Mesenchymal stem cell (in vitro differentiated cells and primary cell): Measurements from ENCODE around the gene ADIRF.
A peak's percentile ranks its signal among the peaks of the same experiment; 100 is the strongest.

ENCODE experiments used
- DNase-seq: peaks from one replicate; pipeline ENCODE4 v3.0.0-alpha.2; 2013
- H2AFZ ChIP-seq: one replicate; pipeline ENCODE4 v1.6.1; 2013; ENCODE audit warnings: low read depth, mild to moderate bottlenecking, control low read depth, inconsistent platforms, low read length, moderate library complexity
- H2AK5ac ChIP-seq: 2 replicates; pipeline ENCODE4 v1.6.1; 2013; ENCODE audit warnings: low read length, moderate library complexity, mild to moderate bottlenecking, inconsistent platforms; ENCODE audit not compliant: severe bottlenecking
- H2BK120ac ChIP-seq: one replicate; pipeline ENCODE4 v1.6.1; 2013; ENCODE audit warnings: low read depth, mild to moderate bottlenecking, inconsistent platforms, low read length, moderate library complexity
- H2BK12ac ChIP-seq, 2 experiments: one replicate each; pipeline ENCODE4 v1.6.1; 2013; ENCODE audit warnings: inconsistent platforms in 2 of 2, low read length in 2 of 2, mild to moderate bottlenecking in 2 of 2, moderate library complexity in 2 of 2, control low read depth in 1 of 2
- H2BK15ac ChIP-seq: one replicate; pipeline ENCODE4 v1.6.1; 2013; ENCODE audit warnings: mild to moderate bottlenecking, low read depth, inconsistent platforms; ENCODE audit not compliant: poor library complexity, severe bottlenecking
- H2BK5ac ChIP-seq: 2 replicates; pipeline ENCODE4 v1.6.1; 2013; ENCODE audit warnings: low read depth, mild to moderate bottlenecking, low read length, control low read depth, inconsistent platforms; ENCODE audit not compliant: poor library complexity, severe bottlenecking
- H3K14ac ChIP-seq, 2 experiments: one replicate each; pipeline ENCODE4 v1.6.1; 2013; ENCODE audit warnings: inconsistent platforms in 2 of 2, low read length in 2 of 2, control low read depth in 1 of 2, mild to moderate bottlenecking in 1 of 2, moderate library complexity in 1 of 2
- H3K18ac ChIP-seq, 2 experiments: one replicate each; pipeline ENCODE4 v1.6.1; 2013; ENCODE audit warnings: inconsistent platforms in 2 of 2, low read length in 2 of 2, control low read depth in 1 of 2, low read depth in 1 of 2, mild to moderate bottlenecking in 1 of 2
- H3K23ac ChIP-seq, 2 experiments: one replicate each; pipeline ENCODE4 v1.6.1; 2013; ENCODE audit warnings: inconsistent platforms in 2 of 2, low read length in 2 of 2, mild to moderate bottlenecking in 2 of 2, moderate library complexity in 2 of 2, control low read depth in 1 of 2
- H3K27ac ChIP-seq: 2 replicates; pipeline ENCODE4 v1.5.1; 2013; ENCODE audit warnings: mild to moderate bottlenecking, moderate library complexity, low read length, control low read depth, inconsistent platforms; ENCODE audit not compliant: poor library complexity, severe bottlenecking
- H3K27me3 ChIP-seq, 2 experiments: 2 replicates each; pipeline versions ENCODE4 v1.6.1 to v1.7.0; 2013; ENCODE audit warnings: low read length in 2 of 2, mild to moderate bottlenecking in 2 of 2, moderate library complexity in 2 of 2, control low read depth in 1 of 2, inconsistent platforms in 1 of 2; ENCODE audit not compliant: control insufficient read depth in 1 of 2, insufficient read depth in 1 of 2
- H3K36me3 ChIP-seq, 2 experiments: 2 replicates each; pipeline versions ENCODE4 v1.6.1 to v1.7.0; 2013; ENCODE audit warnings: low read length in 2 of 2, control low read depth in 1 of 2, inconsistent platforms in 1 of 2, low read depth in 1 of 2, mild to moderate bottlenecking in 1 of 2; ENCODE audit not compliant: insufficient read depth in 2 of 2, control insufficient read depth in 1 of 2
- H3K4ac ChIP-seq, 2 experiments: one replicate each; pipeline ENCODE4 v1.6.1; 2013; ENCODE audit warnings: inconsistent platforms in 2 of 2, low read length in 2 of 2, mild to moderate bottlenecking in 2 of 2, moderate library complexity in 2 of 2, control low read depth in 1 of 2, low read depth in 1 of 2
- H3K4me1 ChIP-seq: 2 replicates; pipeline ENCODE4 v1.6.1; 2013; ENCODE audit warnings: low read depth, low read length, control low read depth; ENCODE audit not compliant: control insufficient read depth, insufficient read depth
- H3K4me2 ChIP-seq: 2 replicates; pipeline ENCODE4 v1.6.1; 2013; ENCODE audit warnings: low read length, mild to moderate bottlenecking, inconsistent platforms; ENCODE audit not compliant: poor library complexity, severe bottlenecking
- H3K4me3 ChIP-seq, 2 experiments: 2 replicates each; pipeline versions ENCODE4 v1.5.1 to v1.7.0; 2013; ENCODE audit warnings: low read length in 2 of 2, mild to moderate bottlenecking in 2 of 2, control low read depth in 1 of 2, low read depth in 1 of 2; ENCODE audit not compliant: insufficient read depth in 1 of 2
- H3K79me1 ChIP-seq: replicated peaks from 2 replicates; pipeline ENCODE4 v1.6.1; 2013; ENCODE audit warnings: mild to moderate bottlenecking, control low read depth, low read length, inconsistent platforms; ENCODE audit not compliant: poor library complexity, severe bottlenecking
- H3K9ac ChIP-seq: 2 replicates; pipeline ENCODE4 v1.7.0; 2013; ENCODE audit warnings: mild to moderate bottlenecking, low read length, moderate library complexity
- H3K9me3 ChIP-seq: 2 replicates; pipeline ENCODE4 v1.7.0; 2013; ENCODE audit warnings: mild to moderate bottlenecking, low read length; ENCODE audit not compliant: control insufficient read depth
- H4K8ac ChIP-seq: one replicate; pipeline ENCODE4 v1.6.1; 2013; ENCODE audit warnings: inconsistent platforms, mild to moderate bottlenecking, low read length, moderate library complexity
- H4K91ac ChIP-seq: one replicate; pipeline ENCODE4 v1.6.1; 2013; ENCODE audit warnings: mild to moderate bottlenecking, low read length, inconsistent platforms
- WGBS: methylation state at CpG from one replicate; pipeline ENCODE4 v1.1.7; 2013; ENCODE audit warnings: mixed read lengths; 5-methylcytosine and 5-hydroxymethylcytosine counted together

Gene ADIRF

GRCh38 chr10:86957471-86958115, 10.7 kb upstream of the ADIRF start, which contains the start of gene MMRN2:
Gene MMRN2 (minus strand): TSS chr10:86957615. CDS start chr10:86957541, 74 bp downstream.
- Histone ChIP-seq H3K18ac (peak within 1 kb of the TSS; percentile 88 to 96), H2BK12ac (peak within 1 kb of the TSS; percentile 90 to 99), H3K14ac (peak within 1 kb of the TSS in 1 of 2 experiments; percentile 41), H4K8ac (peak within 1 kb of the TSS; percentile 95), H2AFZ (no peak within 1 kb of the TSS), H3K4ac (peak within 1 kb of the TSS; percentile 83 to 86), H3K79me1 (no peaks in the 10 kb centered on the region), H2BK120ac (peak within 1 kb of the TSS; percentile 50), H3K27ac (no peak within 1 kb of the TSS), H2BK5ac (no peak within 1 kb of the TSS), H4K91ac (peak within 1 kb of the TSS; percentile 94), H3K36me3 (no peaks in the 10 kb centered on the region), H3K9ac (peak within 1 kb of the TSS; percentile 71), H2AK5ac (no peak within 1 kb of the TSS), H3K4me1 (peaks cover 34% of the 10 kb centered on the region), H3K23ac (no peak within 1 kb of the TSS), H3K27me3 (no peaks in the 10 kb centered on the region), H2BK15ac (peak within 1 kb of the TSS; percentile 78), H3K9me3 (no peaks in the 10 kb centered on the region), H3K4me2 (no peak within 1 kb of the TSS), H3K4me3 (peak within 1 kb of the TSS in 1 of 2 experiments; percentile 78)
- 83% methylated on average over 9 of the region's 9 CpGs for WGBS
- DNase-seq: no peak

GRCh38 chr10:86958116-86958900, 10.0 kb upstream of the ADIRF start, which contains the start of gene SNCG:
Gene SNCG (plus strand): TSS chr10:86958599. CDS start chr10:86958698, 99 bp downstream.
- peak within 1 kb of the TSS in 1 of 2 experiments; percentile 78 for H3K4me3 ChIP-seq
- peak within 1 kb of the TSS; percentile 32 for H2AFZ ChIP-seq
- WGBS: 56% methylated on average over 21 of the region's 22 CpGs
- no peaks in the 10 kb centered on the region for H3K36me3 ChIP-seq
- peak within 1 kb of the TSS; percentile 95 for H4K8ac ChIP-seq
- peak within 1 kb of the TSS; percentile 86 to 93 for H3K4ac ChIP-seq
- no peak within 1 kb of the TSS for H3K27ac ChIP-seq
- peak within 1 kb of the TSS in 1 of 2 experiments; percentile 72 for H3K14ac ChIP-seq
- H2BK15ac ChIP-seq: peak within 1 kb of the TSS; percentile 95
- H3K4me2 ChIP-seq: no peak within 1 kb of the TSS
- H3K79me1 ChIP-seq: no peaks in the 10 kb centered on the region
- DNase-seq: no peak
- H2BK12ac ChIP-seq: peak within 1 kb of the TSS; percentile 90 to 99
- peaks cover 34% of the 10 kb centered on the region for H3K4me1 ChIP-seq
- H4K91ac ChIP-seq: peak within 1 kb of the TSS; percentile 94
- H2BK120ac ChIP-seq: peak within 1 kb of the TSS; percentile 66
- H2BK5ac ChIP-seq: no peak within 1 kb of the TSS
- H3K9me3 ChIP-seq: no peaks in the 10 kb centered on the region
- no peak within 1 kb of the TSS for H3K23ac ChIP-seq
- H3K9ac ChIP-seq: peak within 1 kb of the TSS; percentile 71
- peak within 1 kb of the TSS; percentile 6 for H2AK5ac ChIP-seq
- H3K27me3 ChIP-seq: no peaks in the 10 kb centered on the region
- peak within 1 kb of the TSS; percentile 88 to 96 for H3K18ac ChIP-seq

GRCh38 chr10:86958901-86959736, 9.2 kb upstream of the ADIRF start:
- Histone ChIP-seq H3K23ac (no peak overlapping the region), H2AK5ac (peak overlapping the region; percentile 6), H3K18ac (peak overlapping the region; percentile 88 to 96), H2BK15ac (peak overlapping the region; percentile 95), H3K9me3 (no peaks in the 10 kb centered on the region), H3K27ac (no peak overlapping the region), H3K27me3 (no peaks in the 10 kb centered on the region), H3K9ac (peak overlapping the region; percentile 71), H3K4me2 (no peak overlapping the region), H2BK120ac (peak overlapping the region; percentile 66), H3K4ac (peak overlapping the region; percentile 86 to 93), H2BK12ac (peak overlapping the region; percentile 90 to 99), H2AFZ (peak overlapping the region; percentile 32), H4K8ac (peak overlapping the region; percentile 95), H3K14ac (peak overlapping the region in 1 of 2 experiments; percentile 72), H3K4me3 (peak overlapping the region in 1 of 2 experiments; percentile 78), H3K4me1 (peaks cover 32% of the 10 kb centered on the region), H3K36me3 (no peaks in the 10 kb centered on the region), H2BK5ac (no peak overlapping the region), H4K91ac (peak overlapping the region; percentile 94), H3K79me1 (no peaks in the 10 kb centered on the region)
- DNase-seq: peak; percentile 78
- WGBS: 28% methylated on average over 16 of the region's 16 CpGs
